Suppressor macrophage treated with lipopolysaccharide for 1 hour (primary cell): ENCODE measurements around the gene ID2.
A peak's percentile ranks its signal among the peaks of the same experiment; 100 is the strongest.
"Not testable (repeated sequence)": the region's sequence is repeated elsewhere in the genome, so short reads cannot be mapped to it uniquely, and the experiment has no call there.

ENCODE experiments used
- DNase-seq, 3 donors: peaks; one replicate each; pipeline ENCODE4 v3.0.0-alpha.2; 2020 to 2022

ID2 gene

DNA sequence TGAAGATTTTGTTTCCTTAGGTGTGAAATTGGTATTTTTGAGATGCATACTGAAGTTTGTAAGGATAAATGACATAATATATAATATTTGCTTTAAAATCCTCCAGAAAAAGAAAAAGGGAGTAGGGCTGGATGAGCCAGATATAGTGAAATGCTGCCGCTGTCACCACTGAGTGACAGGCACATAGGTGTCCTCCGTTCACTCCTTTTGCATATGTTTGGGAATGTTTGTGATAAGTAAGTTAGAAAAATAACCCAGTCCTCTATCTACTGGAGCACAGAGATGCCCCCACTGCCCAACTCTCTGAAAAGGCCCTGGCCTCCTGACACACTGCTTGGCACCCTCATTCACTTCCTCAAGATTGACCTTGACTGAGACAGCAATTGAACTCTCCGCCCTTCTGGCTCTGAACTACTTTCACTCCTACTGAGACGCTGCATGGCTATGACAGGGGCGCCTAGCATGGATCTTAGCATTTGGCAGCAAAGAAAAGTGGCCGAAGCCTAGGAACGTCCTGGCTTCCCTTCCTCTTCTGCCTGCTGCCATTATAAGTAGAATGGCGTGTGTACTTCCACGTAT is 10.1 kb downstream of the ID2 start:
- no peak for DNase-seq

DNA sequence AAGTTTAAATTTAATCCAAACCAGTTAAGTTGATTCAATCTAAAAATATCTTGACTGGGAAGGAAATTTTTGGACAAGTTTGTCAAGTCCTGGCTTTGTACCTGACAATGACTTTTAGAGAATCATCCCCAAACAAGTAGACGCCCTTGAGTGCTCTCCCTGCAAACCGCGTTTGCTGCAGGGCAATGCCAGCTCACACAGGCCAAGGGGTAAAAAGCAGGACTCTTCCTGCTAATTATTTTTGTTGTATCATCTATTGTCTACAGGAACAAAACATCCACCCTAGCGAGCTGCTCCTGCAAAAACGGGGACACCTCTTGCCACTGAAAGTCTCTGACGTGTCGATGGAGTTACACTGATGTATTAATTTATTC is 10.9 kb downstream of the ID2 start:
- no peak for DNase-seq

DNA sequence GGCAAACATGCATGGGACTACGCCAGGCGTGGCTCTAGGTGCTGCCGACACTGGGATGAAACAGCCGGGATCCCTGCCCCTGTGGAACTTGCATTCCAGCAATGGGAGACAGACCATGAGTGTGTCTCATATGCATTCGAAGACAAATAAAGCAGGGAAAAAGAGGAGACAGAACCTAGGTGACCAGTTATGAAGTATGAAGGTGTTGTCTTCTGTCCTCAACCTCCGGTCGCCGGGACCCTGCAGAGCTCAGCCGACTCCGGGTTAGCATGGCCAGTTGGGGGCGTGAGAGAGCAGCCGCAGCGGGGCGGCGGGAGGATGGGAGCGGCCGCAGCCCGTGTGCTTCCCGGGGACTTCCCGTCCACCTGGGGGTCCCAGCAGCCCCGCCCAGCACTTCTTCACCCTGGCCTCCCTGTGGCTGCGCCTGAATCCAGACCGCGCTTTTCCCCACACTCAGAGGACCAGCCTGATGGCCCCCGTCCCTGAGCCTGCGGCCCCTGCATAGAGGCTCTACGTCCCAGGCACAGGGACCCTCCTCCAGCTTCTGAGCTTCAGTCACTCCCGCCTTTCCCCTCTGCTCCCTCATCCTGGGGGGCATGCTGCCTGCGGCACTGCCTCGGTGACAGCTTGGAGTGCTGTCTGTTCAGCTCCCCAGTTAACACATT is 11.4 kb downstream of the ID2 start:
- peak in 2 of 3 donors; percentile 32 to 56 for DNase-seq

- no peak for DNase-seq
These were observed 12.9 kb downstream of the ID2 start for GRCh38 chr2:8694737-8695136.

DNA sequence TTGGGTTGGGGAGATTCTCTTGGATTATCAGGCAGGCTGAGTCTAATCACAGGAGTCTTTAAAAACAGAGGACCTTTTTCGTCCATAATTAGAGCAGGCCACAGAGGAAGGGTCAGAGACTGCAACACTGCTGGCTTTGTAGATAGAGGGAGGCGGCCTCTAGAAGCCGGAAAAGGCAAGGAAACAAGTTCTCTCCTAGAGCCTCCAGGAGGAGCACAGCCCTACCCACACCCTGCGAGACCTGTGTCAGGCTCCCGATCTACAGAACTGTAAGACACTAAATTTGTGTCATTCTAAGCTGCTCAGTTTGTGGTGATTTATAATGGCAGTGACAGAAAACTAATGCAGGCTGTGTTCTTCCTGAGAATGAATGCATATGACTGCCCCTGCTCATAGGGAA is 15.3 kb downstream of the ID2 start:
- no peak for DNase-seq

DNA sequence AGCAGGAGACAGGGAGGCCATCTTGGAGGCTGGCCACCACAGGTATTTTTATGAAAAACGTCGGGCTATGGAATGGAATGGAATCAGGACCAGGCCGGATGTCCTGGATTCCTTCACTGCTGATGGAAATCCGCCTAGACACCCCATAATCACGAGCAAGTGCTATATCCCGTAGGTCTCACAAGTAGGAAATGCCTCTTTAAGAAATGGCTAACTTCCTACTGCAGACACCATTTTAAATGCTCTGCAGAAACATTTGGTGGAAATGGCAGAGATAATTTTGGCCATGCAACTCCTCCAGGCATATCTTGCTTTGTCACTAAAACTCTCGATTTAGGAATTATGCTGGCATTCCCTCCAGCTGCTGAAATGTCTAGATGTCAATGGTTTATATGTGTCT is 18.0 kb downstream of the ID2 start:
- no peak for DNase-seq

DNA sequence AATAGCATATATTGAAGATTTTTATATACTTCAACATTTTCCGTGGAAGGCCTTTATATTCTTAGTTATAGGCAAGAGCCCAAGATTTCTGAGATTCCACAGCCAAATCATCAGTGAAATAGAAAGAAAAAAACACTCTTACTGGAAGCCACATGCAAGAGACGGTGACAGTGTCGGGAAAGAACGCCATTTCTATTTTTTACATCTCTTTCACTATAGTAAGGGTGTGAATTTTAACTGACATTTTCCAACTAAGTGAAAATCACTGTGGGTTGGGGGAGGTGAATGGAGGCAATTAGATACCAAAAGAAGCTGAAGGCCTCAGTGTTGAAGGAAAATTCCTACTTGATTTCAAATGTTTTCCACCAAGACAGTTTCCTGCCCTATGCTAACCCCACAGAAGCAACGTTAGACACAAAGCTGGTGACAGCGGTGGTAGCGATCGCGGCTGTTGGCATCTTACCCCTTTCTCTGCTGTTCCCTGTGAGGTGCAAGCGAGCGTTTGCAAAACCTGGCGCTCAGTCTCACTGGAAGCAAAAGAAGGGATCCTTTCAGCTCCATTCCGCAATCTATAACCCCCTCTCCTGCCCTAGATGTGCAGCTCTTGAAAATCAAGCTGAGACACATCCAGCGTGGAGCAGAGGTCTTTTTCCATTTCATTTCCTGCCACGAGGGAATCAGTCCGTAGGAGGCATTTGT is 20.0 kb downstream of the ID2 start:
- no peak for DNase-seq

- no peak for DNase-seq
These were observed 23.1 kb downstream of the ID2 start for GRCh38 chr2:8704906-8705305.

- no peak for DNase-seq
These were observed 27.8 kb downstream of the ID2 start for GRCh38 chr2:8709611-8710010.

- DNase-seq: no peak
These were observed 29.1 kb downstream of the ID2 start for GRCh38 chr2:8710951-8711350.

- DNase-seq: no peak
These were observed 32.4 kb downstream of the ID2 start for GRCh38 chr2:8714283-8714682.

- no peak for DNase-seq
These were observed 33.1 kb downstream of the ID2 start for GRCh38 chr2:8714971-8715370.

GRCh38 chr2:8719528-8719927 is 37.7 kb downstream of the ID2 start:
- DNase-seq: no peak

GRCh38 chr2:8720741-8721140 is 38.9 kb downstream of the ID2 start:
- no peak for DNase-seq

GRCh38 chr2:8721410-8721809 is 39.6 kb downstream of the ID2 start:
- DNase-seq: no peak

DNA sequence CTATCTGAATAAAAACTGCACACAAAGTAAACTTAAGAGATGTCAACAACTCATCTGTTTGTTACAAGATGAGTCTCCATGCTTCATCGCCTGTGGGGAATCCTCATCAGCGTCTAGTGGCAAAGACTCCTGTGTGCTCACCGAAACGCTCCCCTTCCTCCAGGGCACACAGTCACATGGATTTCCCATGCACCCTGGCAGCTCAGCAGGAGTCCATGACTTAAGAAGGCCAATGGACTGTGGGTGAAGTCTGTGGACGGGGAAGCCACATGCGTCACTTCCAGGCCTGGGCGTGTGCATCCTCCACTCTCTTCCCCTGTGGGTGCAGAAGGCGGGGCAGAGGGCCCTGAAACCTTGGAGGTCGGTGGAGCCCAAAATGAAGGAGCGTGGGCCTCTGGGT is 41.1 kb downstream of the ID2 start:
- no peak for DNase-seq

DNA sequence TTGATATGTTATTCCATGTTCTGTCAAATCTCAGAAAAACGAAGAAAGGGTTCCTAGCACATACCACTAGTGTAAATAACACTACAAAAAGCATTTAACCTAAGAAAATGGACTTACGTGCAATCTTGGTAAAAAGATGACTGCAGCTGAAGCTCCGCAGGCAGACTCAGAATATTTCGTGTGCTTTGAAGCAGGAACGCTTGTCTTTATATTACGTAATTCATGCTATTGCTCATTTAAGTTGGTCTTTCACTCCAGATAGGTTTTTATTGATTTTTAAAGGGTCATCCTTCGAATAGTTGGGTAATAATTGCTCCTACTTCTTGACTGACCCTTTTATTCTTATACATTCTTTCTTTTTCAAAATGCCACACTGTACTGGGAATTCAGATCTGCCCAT is 44.0 kb downstream of the ID2 start:
- no peak for DNase-seq

- no peak for DNase-seq
These were observed 46.6 kb downstream of the ID2 start for GRCh38 chr2:8728305-8729015.

DNA sequence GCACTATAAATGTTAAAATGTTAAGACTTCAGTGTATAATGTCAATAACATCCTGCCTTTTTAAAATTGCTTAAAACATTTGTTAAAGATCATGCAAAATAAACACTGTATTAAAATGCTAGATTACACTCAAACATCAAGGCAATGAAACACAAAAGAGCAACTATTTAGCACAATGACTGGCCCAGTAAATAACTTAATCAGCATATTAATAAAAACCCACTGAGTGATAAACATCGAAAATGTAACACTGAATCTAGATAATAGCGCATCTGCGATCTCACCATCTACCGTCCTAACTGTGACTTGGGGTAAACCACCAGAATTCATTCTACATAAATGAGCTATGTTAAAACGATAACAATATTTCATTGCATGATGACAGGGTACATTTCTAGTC is 47.2 kb downstream of the ID2 start:
- DNase-seq: not testable (repeated sequence)

DNA sequence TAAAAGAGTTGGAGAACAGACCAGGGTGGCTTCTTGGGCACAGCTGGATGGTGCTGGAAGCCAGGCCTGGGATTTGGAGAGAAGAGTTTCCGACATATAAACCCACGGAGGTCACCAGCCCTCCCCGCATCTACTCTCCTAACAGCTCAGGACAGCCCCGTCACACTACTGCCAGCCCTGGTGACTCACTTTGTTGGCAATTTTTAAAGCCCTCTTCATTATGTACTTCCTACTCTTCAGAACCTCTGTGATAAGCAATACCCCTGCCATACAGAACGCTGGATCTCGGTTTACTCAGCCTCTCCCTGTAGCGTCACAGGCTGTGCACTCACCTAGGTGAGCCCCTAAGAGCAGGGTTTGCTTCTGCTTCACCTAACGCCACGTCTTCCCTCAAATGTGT is 48.1 kb downstream of the ID2 start:
- DNase-seq: no peak

- DNase-seq: no peak
These were observed 50.7 kb downstream of the ID2 start for GRCh38 chr2:8732601-8733000.
